HG02798 (cell line): ENCODE measurements around the gene CCDC197.

Experiments
- ATAC-seq: cut with Tn5 transposase; IDR thresholded peaks from one replicate; pipeline ENCODE4 v1.9.1; 2021; ENCODE audit warnings: mild to moderate bottlenecking; ENCODE audit not compliant: unreplicated experiment, poor library complexity

Gene CCDC197

DNA sequence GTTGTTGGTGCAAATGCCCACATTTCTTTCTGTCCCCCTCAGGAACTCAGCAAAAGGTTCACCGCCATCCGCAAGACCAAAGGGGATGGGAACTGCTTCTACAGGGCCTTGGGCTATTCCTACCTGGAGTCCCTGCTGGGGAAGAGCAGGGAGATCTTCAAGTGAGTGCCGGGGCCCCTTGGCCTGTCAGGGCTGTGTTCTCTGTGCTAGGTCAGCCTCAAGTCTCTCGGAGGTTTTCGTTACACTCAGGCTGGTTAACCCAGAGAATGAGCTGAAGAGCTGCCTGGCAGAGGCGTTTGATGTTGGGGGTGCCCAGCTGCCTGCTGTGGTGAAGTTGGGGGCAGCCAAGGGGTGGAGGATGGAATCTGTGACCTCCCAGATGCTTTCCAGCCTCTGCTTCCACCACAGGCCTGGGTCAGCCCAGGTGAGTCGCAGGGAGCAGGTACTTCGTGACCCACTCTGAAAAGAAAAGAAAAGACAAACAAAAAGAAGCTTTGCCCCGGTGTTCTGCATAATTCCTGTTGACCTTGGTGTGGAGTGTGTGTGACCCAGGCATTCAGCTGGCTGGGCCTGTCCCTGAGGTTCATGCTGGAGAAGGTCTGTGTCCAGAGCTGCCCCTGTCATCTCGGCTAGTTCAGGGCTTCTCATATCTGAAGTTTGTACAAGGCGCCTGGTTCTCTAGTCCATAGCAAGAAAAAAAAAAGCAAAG is 42.0 kb downstream of the CCDC197 start:
- ATAC-seq, result no peak

DNA sequence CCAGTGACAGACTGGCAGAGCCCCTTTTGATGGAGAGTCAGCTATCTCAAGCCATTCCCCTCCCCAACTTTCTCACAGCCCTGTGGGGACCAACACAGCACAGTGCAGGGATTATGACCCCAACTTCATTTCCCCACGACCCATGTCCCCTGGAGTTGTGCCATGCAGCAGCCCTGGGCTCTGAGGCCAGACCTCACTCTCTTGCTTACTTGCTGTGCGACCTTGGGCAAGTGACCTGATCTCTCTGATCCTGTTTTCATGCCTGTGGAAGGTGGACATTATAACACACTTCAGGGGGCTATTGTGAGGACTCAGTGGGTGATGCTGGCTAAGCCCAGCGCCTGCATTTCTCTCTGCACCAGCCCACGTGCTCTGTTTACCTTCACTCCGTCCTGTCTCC is 43.1 kb downstream of the CCDC197 start:
- ATAC-seq, result no peak

DNA sequence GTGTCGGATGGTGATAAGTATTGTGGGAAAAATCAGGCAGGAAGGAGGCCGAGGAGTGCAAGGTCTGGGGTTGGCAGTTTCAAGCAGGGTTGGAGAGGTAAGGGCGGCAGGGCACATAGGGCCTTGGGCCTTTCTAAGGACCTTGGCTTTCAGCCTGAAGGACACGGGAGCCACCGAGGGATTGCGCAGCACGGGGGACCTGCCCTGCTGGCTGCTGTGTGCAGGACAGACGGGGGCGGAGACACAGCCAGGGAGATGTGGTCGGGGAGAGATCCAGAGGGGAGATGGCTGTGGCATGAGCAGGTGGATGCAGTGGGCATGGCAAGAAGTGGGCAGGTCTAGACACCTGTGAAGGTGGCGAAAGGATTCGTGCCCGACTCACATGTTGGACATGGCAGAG is 43.7 kb downstream of the CCDC197 start:
- no peak for ATAC-seq

- ATAC-seq, result no peak
Measured at GRCh38 chr14:94041551-94042346, 44.6 kb downstream of the CCDC197 start.

DNA sequence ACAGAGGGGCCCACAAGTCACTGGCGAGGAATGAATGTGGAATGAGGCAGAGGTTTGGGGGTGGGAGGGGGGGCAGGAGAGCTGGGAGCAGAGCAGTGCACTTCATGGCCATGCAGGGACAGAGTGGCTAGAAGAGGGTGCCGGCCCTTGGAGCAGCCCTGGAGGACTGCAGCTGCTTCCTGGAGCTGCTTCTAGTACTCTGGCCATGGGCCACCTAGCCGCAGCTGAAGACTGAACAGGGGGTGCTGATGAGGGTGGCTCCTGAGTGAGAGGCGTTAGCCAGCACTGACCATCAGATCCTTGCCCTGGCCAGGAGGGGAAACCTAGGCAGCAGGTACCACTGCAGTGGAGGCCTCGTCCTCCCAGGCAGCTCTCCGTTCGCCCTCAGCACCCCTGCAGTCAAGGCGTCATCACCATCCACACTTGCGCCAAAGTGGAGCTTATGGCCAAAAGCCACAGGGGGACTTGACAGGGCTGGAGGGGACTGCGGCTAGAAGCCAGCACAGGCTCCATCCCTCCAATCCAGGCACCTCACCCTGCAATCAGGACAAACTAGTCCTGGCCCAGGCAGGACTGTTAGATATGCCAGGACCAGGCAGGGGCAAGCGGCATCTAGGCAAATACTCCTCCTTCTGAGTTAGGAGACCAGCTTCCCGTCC is 45.5 kb downstream of the CCDC197 start:
- ATAC-seq, result no peak

DNA sequence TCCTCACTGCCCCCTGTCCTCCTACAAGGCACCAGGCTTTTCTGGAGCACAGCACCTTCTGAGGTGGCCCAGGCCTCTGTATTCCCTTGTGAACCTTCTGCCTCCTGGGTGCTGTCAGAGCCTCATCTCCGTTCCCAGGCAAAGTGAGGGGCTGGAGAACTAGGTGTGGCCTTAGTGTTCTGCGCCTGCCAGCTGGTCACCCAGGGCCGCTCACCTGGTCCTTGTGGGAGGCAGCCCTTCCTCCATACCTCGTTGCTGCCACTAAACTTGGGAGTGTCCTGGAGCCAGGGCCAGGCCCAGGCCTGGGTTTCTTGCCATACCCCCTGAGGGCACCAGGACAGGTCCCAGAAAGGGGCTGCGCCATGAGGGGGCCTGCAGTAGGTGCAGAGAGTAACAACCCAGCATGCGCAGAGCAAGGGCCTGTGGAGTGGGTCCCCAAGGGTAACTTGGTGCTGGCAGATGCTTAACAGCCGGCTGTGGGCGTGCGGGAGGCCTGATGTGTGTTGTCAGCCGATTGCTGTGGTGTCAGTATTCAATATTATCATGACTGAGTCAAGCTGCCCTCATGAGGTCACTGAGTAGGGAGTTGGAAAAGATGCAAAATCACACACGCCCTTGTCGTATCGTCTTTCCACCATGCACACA is 46.1 kb downstream of the CCDC197 start:
- no peak for ATAC-seq

DNA sequence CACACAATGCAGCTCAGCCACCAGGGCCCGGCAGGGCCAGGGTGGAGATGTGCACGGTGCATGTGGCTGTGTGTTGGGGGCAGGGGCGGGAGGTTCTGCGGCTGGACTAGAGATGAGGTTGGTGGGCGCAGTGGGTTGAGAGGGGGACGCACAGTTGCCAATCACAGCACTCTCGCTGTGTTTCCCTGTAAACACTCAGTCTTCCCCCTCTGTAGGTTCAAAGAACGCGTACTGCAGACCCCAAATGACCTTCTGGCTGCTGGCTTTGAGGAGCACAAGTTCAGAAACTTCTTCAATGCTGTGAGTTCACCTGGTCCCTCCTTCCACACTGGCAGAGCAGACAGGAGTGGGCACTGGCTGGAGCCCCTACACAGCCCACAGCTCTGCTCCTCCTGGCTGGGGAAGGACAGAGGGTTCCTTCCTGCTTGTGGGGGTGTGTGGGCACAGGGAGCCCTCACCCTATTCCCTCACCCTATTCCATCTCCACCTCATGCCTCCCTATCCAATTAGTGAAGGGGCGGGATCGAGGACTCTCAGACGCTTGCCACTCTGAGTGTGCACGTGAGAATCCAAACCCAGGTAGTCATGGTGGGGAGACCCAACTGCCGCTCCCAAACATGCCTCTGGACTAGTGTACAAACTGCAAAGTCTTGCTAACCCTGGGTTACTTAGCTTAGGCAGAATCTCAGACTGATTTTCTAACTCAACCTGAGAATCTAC is 46.8 kb downstream of the CCDC197 start:
- no peak for ATAC-seq

DNA sequence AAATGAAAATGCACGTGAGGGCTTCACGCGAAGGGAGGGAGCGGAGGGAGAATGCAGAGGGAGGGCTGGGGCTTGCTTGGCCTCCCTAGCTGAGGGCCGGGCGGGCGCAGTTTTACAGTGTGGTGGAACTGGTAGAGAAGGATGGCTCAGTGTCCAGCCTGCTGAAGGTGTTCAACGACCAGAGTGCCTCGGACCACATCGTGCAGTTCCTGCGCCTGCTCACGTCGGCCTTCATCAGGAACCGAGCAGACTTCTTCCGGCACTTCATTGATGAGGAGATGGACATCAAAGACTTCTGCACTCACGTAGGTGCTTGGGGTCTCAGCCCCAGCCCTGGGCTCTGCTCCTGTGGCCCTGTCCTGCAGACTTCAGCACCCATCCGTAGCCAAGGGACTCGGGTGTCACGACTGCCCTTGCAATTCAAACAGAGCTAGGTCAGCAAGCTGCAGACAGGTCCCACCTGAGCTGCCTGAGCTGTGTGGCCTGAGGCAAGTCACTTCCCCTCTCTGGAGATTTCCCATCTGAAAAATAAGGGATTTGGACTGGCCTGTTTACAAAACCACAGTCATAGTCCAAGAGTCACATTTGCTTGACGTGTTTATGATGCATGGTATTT is 47.5 kb downstream of the CCDC197 start:
- no peak for ATAC-seq

DNA sequence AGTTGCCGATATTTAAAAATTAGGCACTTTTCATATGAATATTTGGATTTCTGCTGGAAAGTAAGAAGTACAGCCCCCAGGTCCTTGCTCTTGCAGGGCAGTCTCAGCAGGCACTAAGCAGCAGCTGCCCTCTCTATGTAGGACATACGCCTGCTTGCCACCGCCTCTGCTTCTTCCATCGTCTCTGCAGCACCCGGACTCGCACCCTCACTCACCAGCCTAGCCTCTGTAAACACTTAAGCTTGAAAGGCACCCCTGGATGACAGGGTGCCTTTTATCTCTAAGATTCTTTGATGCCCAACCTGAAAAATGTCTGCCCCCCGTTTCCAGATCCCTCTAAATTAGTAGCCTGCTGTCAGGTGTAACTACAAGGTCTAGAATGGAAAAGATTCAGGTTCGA is 48.0 kb downstream of the CCDC197 start:
- ATAC-seq, result no peak

DNA sequence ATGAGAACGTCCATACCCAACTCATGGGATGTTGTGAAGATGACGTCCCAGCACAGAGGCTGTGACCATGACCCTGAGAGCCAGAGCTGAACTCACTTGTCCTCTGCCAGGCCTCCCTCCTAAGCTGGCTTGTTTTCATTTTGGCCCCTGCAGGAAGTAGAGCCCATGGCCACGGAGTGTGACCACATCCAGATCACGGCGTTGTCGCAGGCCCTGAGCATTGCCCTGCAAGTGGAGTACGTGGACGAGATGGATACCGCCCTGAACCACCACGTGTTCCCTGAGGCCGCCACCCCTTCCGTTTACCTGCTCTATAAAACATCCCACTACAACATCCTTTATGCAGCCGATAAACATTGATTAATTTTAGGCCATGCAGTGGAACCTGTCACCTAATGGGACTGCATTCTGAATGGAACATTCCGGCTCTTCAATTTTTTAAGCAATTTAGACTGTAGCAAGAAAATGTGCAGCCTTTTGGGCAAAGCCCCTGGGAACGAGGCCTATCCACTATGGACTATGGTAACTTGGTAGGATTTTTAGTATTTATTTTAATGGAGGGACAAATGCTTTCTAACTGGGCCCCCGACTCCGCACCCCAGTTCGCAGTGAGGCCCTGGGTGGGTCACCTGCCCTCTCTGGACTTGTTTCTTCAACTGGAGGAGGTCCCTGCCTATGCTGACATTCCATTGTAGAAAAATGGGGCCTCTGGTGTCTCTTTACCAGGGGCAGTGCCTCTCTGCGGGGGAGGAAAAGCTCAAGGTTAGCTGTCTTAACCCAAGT is 48.7 kb downstream of the CCDC197 start:
- no peak for ATAC-seq

DNA sequence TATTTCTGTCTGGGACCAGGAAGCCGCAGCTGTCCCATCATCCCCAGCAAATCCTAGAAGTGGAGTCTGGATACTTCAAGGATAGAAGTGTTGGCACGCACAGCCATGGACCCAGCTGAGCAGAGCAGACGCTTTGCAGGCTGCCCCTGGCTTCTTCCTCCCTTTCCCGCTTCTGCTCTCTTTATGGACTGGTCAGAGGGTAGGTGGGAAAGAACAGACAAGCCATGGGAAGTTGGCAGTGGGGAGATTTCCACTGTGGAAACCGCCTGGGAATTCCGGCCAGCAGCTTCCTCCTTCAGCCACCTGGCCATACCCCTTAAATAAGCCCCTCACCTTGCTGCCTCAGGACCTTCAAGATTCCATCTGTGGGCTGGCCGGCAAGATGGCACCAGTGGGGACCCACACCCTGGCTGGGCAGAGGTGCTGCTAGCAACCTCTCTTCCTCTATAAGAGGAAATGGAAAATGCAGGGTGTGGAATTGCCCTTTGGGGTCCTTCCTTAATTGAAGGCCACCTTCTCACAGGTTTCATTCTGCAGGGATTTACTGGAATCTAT is 49.7 kb downstream of the CCDC197 start:
- ATAC-seq, result no peak

GRCh38 chr14:94047581-94047980 is 50.5 kb downstream of the CCDC197 start:
- ATAC-seq, result no peak

- ATAC-seq, result no peak
Measured at GRCh38 chr14:94048691-94049624, 51.9 kb downstream of the CCDC197 start.

DNA sequence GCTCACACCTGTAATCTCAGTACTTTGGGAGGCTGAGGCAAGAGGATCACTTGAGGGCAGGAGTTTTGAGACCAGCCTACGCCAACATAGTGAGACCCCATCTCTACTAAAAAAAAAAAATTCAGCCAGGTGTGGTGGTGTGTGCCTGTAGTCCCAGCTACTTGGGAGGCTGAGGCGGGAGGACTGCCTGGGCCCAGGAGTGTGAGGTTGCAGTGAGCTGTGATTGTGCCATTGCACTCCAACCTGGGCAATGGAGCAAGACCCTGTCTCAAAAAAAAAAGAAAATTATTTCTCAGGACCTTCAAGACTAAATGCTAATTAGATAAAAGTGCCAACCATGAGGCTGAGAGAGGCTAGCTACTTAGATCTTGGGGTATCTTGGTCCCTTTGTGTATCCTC is 52.5 kb downstream of the CCDC197 start:
- no peak for ATAC-seq

GRCh38 chr14:94050231-94050880 is 53.3 kb downstream of the CCDC197 start:
- ATAC-seq, result no peak

GRCh38 chr14:94051115-94051514 is 54.0 kb downstream of the CCDC197 start:
- no peak for ATAC-seq

GRCh38 chr14:94051779-94052178 is 54.7 kb downstream of the CCDC197 start:
- no peak for ATAC-seq
